ENCODE data around the gene PLCB2. TPM values are rescaled to one million over a fixed set of nuclear protein-coding genes. Genes with fewer than 3 reads are reported as not detected.

PLCB2 gene
- total and polyA plus RNA-seq, 7 donors = 0.73 to 4.6 (median 2.0) TPM

GRCh38 chr15:40297356-40297755 lies 10.4 kb downstream of the PLCB2 start:
- no peak overlapping the region for H3K27ac ChIP-seq
- H3K4me1 ChIP-seq = no peaks in the 10 kb centered on the region
- intact Hi-C loops (cut with DNase I) = no loop called here
- no peak for ATAC-seq
- 91 to 93% (median 92%) methylated on average over 10 of the region's 10 CpGs for WGBS, 3 donors
- H3K4me3 ChIP-seq = no peak overlapping the region
- no peaks in the 10 kb centered on the region for H3K36me3 ChIP-seq (ENCODE audit: insufficient read depth in 1 of 2, low read depth in 1 of 2)
- no peak for TF ChIP-seq CTCF (IDR thresholded peaks at IDR 0.05)
- H3K9me3 ChIP-seq = peaks cover 4% of the 10 kb centered on the region
- DNase-seq = no peak
- H3K27me3 ChIP-seq (ENCODE audit: insufficient read depth in 3 of 3, low read length in 2 of 3) = no peaks in the 10 kb centered on the region

- H3K4me1 ChIP-seq = no peaks in the 10 kb centered on the region
- no peaks in the 10 kb centered on the region for H3K27me3 ChIP-seq (ENCODE audit: insufficient read depth in 3 of 3, low read length in 2 of 3)
- H3K9me3 ChIP-seq = peaks cover 4% of the 10 kb centered on the region
- intact Hi-C loops (cut with DNase I) = no loop called here
- no peak for TF ChIP-seq CTCF (IDR thresholded peaks at IDR 0.05)
- H3K36me3 ChIP-seq (ENCODE audit: insufficient read depth in 1 of 2, low read depth in 1 of 2) = no peaks in the 10 kb centered on the region
- no peak overlapping the region for H3K4me3 ChIP-seq
- WGBS, 3 donors = 87 to 93% (median 93%) methylated on average over 5 of the region's 5 CpGs
- DNase-seq (peak in 1 of 2 donors; percentile 34), ATAC-seq (no peak)
- H3K27ac ChIP-seq = no peak overlapping the region
These were observed 11.0 kb downstream of the PLCB2 start for GRCh38 chr15:40296561-40297230.

GRCh38 chr15:40295877-40296560 lies 11.7 kb downstream of the PLCB2 start:
- H3K4me3 ChIP-seq = no peak overlapping the region

GRCh38 chr15:40295297-40295696 lies 12.4 kb downstream of the PLCB2 start:
- no peak for ATAC-seq
- no peaks in the 10 kb centered on the region for H3K27me3 ChIP-seq (ENCODE audit: insufficient read depth in 3 of 3, low read length in 2 of 3)
- H3K27ac ChIP-seq = no peak overlapping the region
- TF ChIP-seq CTCF (IDR thresholded peaks at IDR 0.05) = no peak
- H3K9me3 ChIP-seq = peaks cover 4% of the 10 kb centered on the region
- H3K36me3 ChIP-seq (ENCODE audit: insufficient read depth in 1 of 2, low read depth in 1 of 2) = no peaks in the 10 kb centered on the region
- intact Hi-C loops (cut with DNase I) = no loop called here
- peaks cover 5% of the 10 kb centered on the region for H3K4me1 ChIP-seq
- H3K4me3 ChIP-seq = no peak overlapping the region
- 71 to 87% (median 84%) methylated on average over 1 of the region's 1 CpG for whole genome bisulfite sequencing, 3 donors
- DNase-seq = peak in 1 of 2 donors; percentile 27

More at GRCh38 chr15:40295877-40296560, 11.7 kb downstream of the PLCB2 start:
- no peaks in the 10 kb centered on the region for H3K36me3 ChIP-seq (ENCODE audit: insufficient read depth in 1 of 2, low read depth in 1 of 2)
- H3K4me1 ChIP-seq = peaks cover 5% of the 10 kb centered on the region
- H3K27ac ChIP-seq = no peak overlapping the region
- intact Hi-C loops (cut with DNase I) = no loop called here
- H3K9me3 ChIP-seq = peaks cover 4% of the 10 kb centered on the region
- TF ChIP-seq CTCF (IDR thresholded peaks at IDR 0.05) = no peak
- no peaks in the 10 kb centered on the region for H3K27me3 ChIP-seq (ENCODE audit: insufficient read depth in 3 of 3, low read length in 2 of 3)
- WGBS, 3 donors = 49 to 60% (median 53%) methylated on average over 11 to 12 of the region's 12 CpGs
- ATAC-seq (peak in 1 of 4 donors; percentile 48), DNase-seq (peak in 1 of 2 donors; percentile 52)
